Ascending aorta (tissue), 2 donors: Measurements from ENCODE around the gene GLYATL1B. TPM values are rescaled to one million over a fixed set of nuclear protein-coding genes. Genes with fewer than 3 reads are reported as not detected.
A peak's percentile ranks its signal among the peaks of the same experiment; 100 is the strongest.
"Not testable (repeated sequence)": the region's sequence is repeated elsewhere in the genome, so short reads cannot be mapped to it uniquely, and the experiment has no call there.

ENCODE experiments used
- DNase-seq, 2 donors: peaks; one replicate each; pipeline ENCODE4 v3.0.0-alpha.2; 2019; ENCODE audit warnings: low spot score in 2 of 2
- H3K27ac ChIP-seq, 2 donors: fragments of 200-600 bp; sonication (generic); one replicate each; pipeline ENCODE4 v1.5.1; 2016 to 2017; ENCODE audit warnings: mild to moderate bottlenecking in 1 of 2
- H3K27me3 ChIP-seq: fragments of 200-600 bp; sonication (generic); one replicate; pipeline ENCODE4 v1.5.1; 2017
- H3K36me3 ChIP-seq, 2 donors: fragments of 200-600 bp; sonication (generic); one replicate each; pipeline ENCODE4 v1.5.1; 2016
- H3K4me1 ChIP-seq, 2 donors: fragments of 200-600 bp; sonication (generic); one replicate each; pipeline ENCODE4 v1.5.1; 2016 to 2017; ENCODE audit warnings: mild to moderate bottlenecking in 1 of 2
- H3K4me3 ChIP-seq, 2 donors: fragments of 200-600 bp; sonication (generic); one replicate each; pipeline ENCODE4 v1.5.1; 2016 to 2017; ENCODE audit warnings: mild to moderate bottlenecking in 1 of 2
- H3K9me3 ChIP-seq, 2 donors: fragments of 200-600 bp; sonication (generic); one replicate each; pipeline ENCODE4 v1.5.1; 2016
- CTCF ChIP-seq, 3 experiments: fragments of 200-600 bp in 2 of 3; fragments of 450-650 bp in 1 of 3; sonication (generic) in 2 of 3; IDR thresholded peaks; one replicate each; pipeline ENCODE4 v1.5.1; 2016 to 2019; ENCODE audit warnings: antibody characterized with exemption in 3 of 3, mild to moderate bottlenecking in 1 of 3, moderate library complexity in 1 of 3
- intact Hi-C: fragments of 100-400 bp; cut with DNase I; formaldehyde crosslinking; loops from one replicate; pipeline ENCODE4 v1.15.1; 2023
- total RNA-seq: library from RNA; depleted of rRNA; stranded (reverse); fragments of >200 nt; gene quantifications from one replicate; pipeline ENCODE4 v1.1.0, GENCODE V29; 2016

Gene GLYATL1B
- total RNA-seq, 1 donor from 2014 or later: not detected

DNA sequence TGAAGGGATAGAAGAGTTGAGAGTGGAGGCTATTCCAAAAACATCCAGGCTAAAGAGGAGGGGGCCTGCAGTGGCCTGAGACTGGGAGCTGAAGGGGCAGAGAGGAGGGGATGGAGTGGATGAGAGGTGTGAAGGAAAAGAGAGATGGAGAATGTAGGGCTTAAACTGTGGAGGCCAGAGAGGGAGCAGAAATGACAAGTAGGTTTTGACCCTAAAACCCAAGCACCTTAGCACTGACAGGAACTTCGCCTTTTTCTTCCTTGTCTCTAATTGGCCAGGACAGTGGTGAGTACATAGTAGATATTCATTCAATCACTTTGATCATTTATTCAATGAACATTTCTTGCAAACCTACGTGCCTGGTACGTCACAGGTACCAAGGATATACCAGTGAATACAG, 28.2 kb downstream of the GLYATL1B start:
- Histone ChIP-seq H3K4me1 (no peaks in the 10 kb centered on the region), H3K27ac (no peak overlapping the region), H3K4me3 (no peak overlapping the region), H3K9me3 (peaks cover 12 to 15% of the 10 kb centered on the region in 2 donors), H3K36me3 (no peaks in the 10 kb centered on the region), H3K27me3 (no peaks in the 10 kb centered on the region)
- DNase-seq: no peak
- TF ChIP-seq CTCF (IDR thresholded peaks at IDR 0.05): no peak
- intact Hi-C loops: no loop called here

DNA sequence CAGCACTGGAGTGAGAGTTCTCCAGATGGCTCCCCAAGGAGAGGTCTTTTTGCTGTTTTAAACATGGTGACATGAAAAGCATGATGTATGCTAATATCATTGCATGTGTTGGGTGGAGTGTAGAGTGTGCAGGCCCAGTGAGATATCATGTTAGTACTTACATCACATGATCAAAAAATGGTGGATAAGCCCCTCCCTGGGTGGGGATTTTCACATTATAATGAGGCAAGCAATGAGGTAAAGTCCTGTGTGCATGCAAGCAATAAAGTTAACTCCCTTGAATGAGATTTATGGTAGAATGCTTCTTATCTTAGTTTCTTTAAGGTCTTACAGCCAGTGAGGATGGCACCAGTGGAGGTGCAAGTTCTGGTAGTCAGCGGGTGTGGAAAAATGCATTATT, 29.4 kb downstream of the GLYATL1B start:
- intact Hi-C loops: no loop called here
- H3K9me3 ChIP-seq: peaks cover 12 to 15% of the 10 kb centered on the region in 2 donors
- TF ChIP-seq CTCF (IDR thresholded peaks at IDR 0.05): no peak
- no peak for DNase-seq
- no peaks in the 10 kb centered on the region for H3K27me3 ChIP-seq
- no peaks in the 10 kb centered on the region for H3K36me3 ChIP-seq
- H3K4me1 ChIP-seq: no peaks in the 10 kb centered on the region
- H3K4me3 ChIP-seq: no peak overlapping the region
- no peak overlapping the region for H3K27ac ChIP-seq

GRCh38 chr11:59117774-59118173, 31.7 kb downstream of the GLYATL1B start:
- H3K4me1 ChIP-seq: no peaks in the 10 kb centered on the region
- no peak overlapping the region for H3K27ac ChIP-seq
- no peaks in the 10 kb centered on the region for H3K27me3 ChIP-seq
- H3K36me3 ChIP-seq: no peaks in the 10 kb centered on the region
- no peak for DNase-seq
- intact Hi-C loops: no loop called here
- peaks cover 12 to 15% of the 10 kb centered on the region in 2 donors for H3K9me3 ChIP-seq
- TF ChIP-seq CTCF (IDR thresholded peaks at IDR 0.05): no peak
- no peak overlapping the region for H3K4me3 ChIP-seq

DNA sequence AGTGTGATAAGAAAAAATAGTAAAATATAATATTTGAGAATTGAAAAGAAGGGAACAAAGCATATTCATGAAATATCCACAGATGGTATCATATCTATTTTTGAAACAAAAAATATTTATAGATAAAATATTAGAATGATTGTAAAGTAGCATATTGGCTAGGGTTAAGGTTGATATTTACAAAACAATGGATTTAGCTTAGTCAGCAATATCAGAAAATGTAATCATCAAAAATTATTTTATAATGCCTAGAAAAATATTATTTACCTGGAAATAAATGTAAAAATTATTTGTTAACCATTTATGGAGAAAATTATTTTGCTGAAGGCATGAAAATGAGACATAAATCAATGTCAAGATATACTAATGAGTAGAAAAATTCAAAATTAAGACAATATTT, 33.7 kb downstream of the GLYATL1B start:
- H3K4me1 ChIP-seq: no peaks in the 10 kb centered on the region
- no peak overlapping the region for H3K27ac ChIP-seq
- no peak for DNase-seq
- TF ChIP-seq CTCF (IDR thresholded peaks at IDR 0.05): no peak
- H3K9me3 ChIP-seq: peaks cover 12 to 15% of the 10 kb centered on the region in 2 donors
- no peaks in the 10 kb centered on the region for H3K36me3 ChIP-seq
- no peak overlapping the region for H3K4me3 ChIP-seq
- no peaks in the 10 kb centered on the region for H3K27me3 ChIP-seq
- intact Hi-C loops: no loop called here

DNA sequence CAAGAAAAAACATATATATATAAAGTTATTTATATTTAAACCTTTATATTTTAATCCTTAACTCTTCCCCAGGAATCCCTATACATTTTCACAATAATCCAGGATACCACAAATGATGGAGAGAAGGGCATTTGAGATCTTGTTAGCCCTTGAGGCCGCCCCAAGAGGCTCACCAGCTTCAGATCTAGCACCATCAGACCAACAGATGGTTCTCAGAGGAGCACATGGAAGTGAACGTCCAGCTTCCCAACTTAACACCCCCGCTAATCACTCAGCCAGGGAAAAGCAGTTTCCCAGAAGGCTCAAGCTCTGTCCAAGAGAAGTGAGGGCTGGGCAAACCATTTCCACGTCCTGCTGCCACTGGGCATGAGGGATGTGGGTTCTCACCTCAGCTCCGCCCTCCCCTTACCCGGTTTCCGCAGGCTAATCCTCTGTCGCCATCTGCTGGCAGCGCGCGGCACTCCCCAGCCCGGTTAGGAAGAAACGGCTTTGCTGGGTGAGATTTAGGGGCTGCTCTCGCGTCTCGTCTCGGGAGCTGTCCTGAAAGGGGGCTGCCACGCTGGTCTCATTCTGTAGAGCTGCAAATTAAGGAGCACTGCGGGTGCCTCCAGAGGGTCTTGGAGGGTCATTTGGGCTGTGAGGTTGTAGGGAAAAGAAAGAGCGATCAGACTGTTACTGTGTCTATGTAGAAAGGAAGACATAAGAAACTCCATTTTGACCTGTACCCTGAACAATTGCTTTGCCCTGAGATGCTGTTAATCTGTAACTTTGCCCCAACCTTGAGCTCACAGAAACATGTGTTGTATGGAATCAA, 49.7 kb downstream of the GLYATL1B start:
- peak; percentile 21 to 91 for DNase-seq
- Histone ChIP-seq H3K27ac (no peak overlapping the region), H3K9me3 (no peaks in the 10 kb centered on the region), H3K4me3 (peak overlapping the region in 1 of 2 donors; percentile 26), H3K4me1 (no peaks in the 10 kb centered on the region), H3K36me3 (peaks cover 0 to 33% of the 10 kb centered on the region in 2 donors), H3K27me3 (no peaks in the 10 kb centered on the region)
- intact Hi-C loops: loop anchor here (1.0 to 2.0 kb wide), 2 partner anchors 39 to 83 kb away; no protein-coding TSS in a partner anchor
- TF ChIP-seq CTCF (IDR thresholded peaks at IDR 0.05): peak; percentile 80 to 98 (median 96)

GRCh38 chr11:59136551-59136950, 50.4 kb downstream of the GLYATL1B start:
- H3K27me3 ChIP-seq, H3K27ac ChIP-seq, H3K9me3 ChIP-seq, DNase-seq, H3K4me3 ChIP-seq, H3K4me1 ChIP-seq: not testable (repeated sequence)
- intact Hi-C loops: loop anchor here (1.0 to 2.0 kb wide), 2 partner anchors 39 to 84 kb away; no protein-coding TSS in a partner anchor
- peaks cover 0 to 31% of the 10 kb centered on the region in 2 donors for H3K36me3 ChIP-seq
